Measurements from ENCODE around the gene MCC.

- TF ChIP-seq POLR2A (IDR thresholded peaks at IDR 0.05; ENCODE audit: low read depth, low read length) (no peak), POLR2AphosphoS5 (IDR thresholded peaks at IDR 0.05; ENCODE audit: low read depth, low read length) (no peak)
Measured at GRCh38 chr5:113232221-113232620, 256.0 kb downstream of the MCC start.

Data from GM12891 (cell line).